ENCODE results near the gene FOXN3.

The FOXN3 gene

DNA sequence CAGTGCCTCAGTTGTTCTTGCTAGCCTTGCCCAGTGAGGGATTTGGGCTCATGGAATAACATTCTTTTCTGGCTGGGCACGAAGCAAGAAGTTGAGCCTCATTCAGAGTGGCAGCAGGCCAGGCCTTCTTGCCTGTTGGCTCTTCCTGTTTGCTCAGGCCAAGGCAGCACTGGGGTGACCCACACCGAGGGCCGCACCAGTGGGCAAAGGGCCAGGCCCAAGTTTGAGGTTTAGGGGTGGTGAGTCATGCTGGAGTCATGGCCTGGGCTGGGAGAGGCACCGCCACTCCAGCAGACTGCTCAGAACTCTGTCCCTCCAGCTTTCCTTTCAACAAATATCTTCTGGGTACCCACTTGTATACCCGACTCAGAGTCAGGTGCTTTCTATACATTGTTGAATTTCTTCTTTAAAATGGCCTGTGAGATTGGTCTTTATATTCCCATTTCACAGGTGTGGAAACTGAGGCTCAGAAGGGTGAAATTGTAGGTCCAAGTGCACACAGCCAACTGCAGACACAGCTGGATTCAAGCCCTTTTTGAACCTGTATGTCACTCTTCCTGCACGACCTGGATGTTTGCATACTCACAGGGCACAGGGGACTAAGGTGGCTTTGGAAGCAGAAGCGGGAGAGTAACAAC, 279.4 kb downstream of the FOXN3 start:
- Histone ChIP-seq H3K4me3 (replicated peaks; ENCODE audit: insufficient read depth, low read length) (no peak overlapping the region), H3K27me3 (ENCODE audit: insufficient read depth, poor library complexity, severe bottlenecking) (no peaks in the 10 kb centered on the region), H3K27ac (replicated peaks) (no peak overlapping the region)
- TF ChIP-seq, protein P1, sequence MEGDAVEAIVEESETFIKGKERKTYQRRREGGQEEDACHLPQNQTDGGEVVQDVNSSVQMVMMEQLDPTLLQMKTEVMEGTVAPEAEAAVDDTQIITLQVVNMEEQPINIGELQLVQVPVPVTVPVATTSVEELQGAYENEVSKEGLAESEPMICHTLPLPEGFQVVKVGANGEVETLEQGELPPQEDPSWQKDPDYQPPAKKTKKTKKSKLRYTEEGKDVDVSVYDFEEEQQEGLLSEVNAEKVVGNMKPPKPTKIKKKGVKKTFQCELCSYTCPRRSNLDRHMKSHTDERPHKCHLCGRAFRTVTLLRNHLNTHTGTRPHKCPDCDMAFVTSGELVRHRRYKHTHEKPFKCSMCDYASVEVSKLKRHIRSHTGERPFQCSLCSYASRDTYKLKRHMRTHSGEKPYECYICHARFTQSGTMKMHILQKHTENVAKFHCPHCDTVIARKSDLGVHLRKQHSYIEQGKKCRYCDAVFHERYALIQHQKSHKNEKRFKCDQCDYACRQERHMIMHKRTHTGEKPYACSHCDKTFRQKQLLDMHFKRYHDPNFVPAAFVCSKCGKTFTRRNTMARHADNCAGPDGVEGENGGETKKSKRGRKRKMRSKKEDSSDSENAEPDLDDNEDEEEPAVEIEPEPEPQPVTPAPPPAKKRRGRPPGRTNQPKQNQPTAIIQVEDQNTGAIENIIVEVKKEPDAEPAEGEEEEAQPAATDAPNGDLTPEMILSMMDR (IDR thresholded peaks at IDR 0.05; ENCODE audit: insufficient read depth, low read length), result no peak
- no peak for TF ChIP-seq SPI1 (IDR thresholded peaks at IDR 0.05; ENCODE audit: borderline replicate concordance, low read depth)
- TF ChIP-seq GABPA (IDR thresholded peaks at IDR 0.05; ENCODE audit: low read depth), result no peak
- no peak for TF ChIP-seq POLR2AphosphoS5 (IDR thresholded peaks at IDR 0.05; ENCODE audit: low read depth)
- TF ChIP-seq, protein P2, sequence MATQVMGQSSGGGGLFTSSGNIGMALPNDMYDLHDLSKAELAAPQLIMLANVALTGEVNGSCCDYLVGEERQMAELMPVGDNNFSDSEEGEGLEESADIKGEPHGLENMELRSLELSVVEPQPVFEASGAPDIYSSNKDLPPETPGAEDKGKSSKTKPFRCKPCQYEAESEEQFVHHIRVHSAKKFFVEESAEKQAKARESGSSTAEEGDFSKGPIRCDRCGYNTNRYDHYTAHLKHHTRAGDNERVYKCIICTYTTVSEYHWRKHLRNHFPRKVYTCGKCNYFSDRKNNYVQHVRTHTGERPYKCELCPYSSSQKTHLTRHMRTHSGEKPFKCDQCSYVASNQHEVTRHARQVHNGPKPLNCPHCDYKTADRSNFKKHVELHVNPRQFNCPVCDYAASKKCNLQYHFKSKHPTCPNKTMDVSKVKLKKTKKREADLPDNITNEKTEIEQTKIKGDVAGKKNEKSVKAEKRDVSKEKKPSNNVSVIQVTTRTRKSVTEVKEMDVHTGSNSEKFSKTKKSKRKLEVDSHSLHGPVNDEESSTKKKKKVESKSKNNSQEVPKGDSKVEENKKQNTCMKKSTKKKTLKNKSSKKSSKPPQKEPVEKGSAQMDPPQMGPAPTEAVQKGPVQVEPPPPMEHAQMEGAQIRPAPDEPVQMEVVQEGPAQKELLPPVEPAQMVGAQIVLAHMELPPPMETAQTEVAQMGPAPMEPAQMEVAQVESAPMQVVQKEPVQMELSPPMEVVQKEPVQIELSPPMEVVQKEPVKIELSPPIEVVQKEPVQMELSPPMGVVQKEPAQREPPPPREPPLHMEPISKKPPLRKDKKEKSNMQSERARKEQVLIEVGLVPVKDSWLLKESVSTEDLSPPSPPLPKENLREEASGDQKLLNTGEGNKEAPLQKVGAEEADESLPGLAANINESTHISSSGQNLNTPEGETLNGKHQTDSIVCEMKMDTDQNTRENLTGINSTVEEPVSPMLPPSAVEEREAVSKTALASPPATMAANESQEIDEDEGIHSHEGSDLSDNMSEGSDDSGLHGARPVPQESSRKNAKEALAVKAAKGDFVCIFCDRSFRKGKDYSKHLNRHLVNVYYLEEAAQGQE (IDR thresholded peaks at IDR 0.05; ENCODE audit: insufficient replicate concordance, low read depth), result no peak
- peak in 1 of 2 experiments; percentile 25 for DNase-seq (ENCODE audit: low read depth in 1 of 2, low spot score in 1 of 2)

DNA sequence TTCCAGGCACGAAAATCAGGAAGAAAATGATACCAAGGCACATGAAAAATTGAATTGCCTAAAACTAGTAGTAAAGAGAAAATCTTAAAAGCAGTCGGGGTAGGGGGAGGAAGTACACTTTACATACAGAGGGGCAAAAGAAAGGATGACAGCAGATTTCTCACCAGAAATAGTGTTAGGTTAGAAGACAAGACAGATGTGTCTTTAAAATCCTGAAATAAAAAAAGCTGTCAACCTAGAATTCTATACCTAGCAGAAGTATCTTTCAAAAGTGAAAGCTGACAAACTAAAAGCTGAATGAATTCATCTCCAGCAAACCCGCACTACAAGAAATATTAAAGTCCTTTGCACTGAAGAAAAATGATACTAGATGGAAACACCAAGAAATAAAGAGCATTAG, 280.4 kb downstream of the FOXN3 start:
- TF ChIP-seq SPI1 (IDR thresholded peaks at IDR 0.05; ENCODE audit: borderline replicate concordance, low read depth), result no peak
- DNase-seq (ENCODE audit: low read depth in 1 of 2, low spot score in 1 of 2), result no peak
- H3K4me3 ChIP-seq (replicated peaks; ENCODE audit: insufficient read depth, low read length), result no peak overlapping the region
- H3K27ac ChIP-seq (replicated peaks), result no peak overlapping the region
- no peaks in the 10 kb centered on the region for H3K27me3 ChIP-seq (ENCODE audit: insufficient read depth, poor library complexity, severe bottlenecking)

DNA sequence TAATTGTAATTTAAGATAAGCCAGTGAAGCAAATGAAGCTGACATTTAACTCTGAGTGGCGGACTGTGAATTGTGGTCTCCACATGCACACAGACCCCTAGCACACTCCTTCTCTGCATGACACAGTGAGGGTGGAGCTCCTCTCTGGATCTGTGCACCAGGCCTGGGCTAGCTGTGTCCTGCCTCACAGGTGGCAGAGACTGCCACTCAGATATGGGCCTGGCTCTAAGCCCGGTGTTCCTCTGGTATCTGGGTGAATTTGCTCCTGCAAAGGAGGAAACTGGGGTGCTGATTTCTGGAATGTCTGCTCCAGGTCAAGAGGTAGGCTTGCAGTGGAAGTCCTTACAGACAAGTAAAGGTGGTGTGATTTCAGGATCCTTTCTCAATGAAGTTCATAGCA, 282.4 kb downstream of the FOXN3 start:
- no peak for DNase-seq (ENCODE audit: low read depth in 1 of 2, low spot score in 1 of 2)
- no peaks in the 10 kb centered on the region for H3K27me3 ChIP-seq (ENCODE audit: insufficient read depth, poor library complexity, severe bottlenecking)
- no peak for TF ChIP-seq POLR2AphosphoS5 (IDR thresholded peaks at IDR 0.05; ENCODE audit: low read depth)
- TF ChIP-seq, protein P1 (IDR thresholded peaks at IDR 0.05; ENCODE audit: insufficient read depth, low read length), result no peak
- TF ChIP-seq GABPA (IDR thresholded peaks at IDR 0.05; ENCODE audit: low read depth), result no peak
- TF ChIP-seq, protein P2 (IDR thresholded peaks at IDR 0.05; ENCODE audit: insufficient replicate concordance, low read depth), result no peak
- TF ChIP-seq SPI1 (IDR thresholded peaks at IDR 0.05; ENCODE audit: borderline replicate concordance, low read depth), result no peak
- no peak overlapping the region for H3K27ac ChIP-seq (replicated peaks)
- no peak overlapping the region for H3K4me3 ChIP-seq (replicated peaks; ENCODE audit: insufficient read depth, low read length)

DNA sequence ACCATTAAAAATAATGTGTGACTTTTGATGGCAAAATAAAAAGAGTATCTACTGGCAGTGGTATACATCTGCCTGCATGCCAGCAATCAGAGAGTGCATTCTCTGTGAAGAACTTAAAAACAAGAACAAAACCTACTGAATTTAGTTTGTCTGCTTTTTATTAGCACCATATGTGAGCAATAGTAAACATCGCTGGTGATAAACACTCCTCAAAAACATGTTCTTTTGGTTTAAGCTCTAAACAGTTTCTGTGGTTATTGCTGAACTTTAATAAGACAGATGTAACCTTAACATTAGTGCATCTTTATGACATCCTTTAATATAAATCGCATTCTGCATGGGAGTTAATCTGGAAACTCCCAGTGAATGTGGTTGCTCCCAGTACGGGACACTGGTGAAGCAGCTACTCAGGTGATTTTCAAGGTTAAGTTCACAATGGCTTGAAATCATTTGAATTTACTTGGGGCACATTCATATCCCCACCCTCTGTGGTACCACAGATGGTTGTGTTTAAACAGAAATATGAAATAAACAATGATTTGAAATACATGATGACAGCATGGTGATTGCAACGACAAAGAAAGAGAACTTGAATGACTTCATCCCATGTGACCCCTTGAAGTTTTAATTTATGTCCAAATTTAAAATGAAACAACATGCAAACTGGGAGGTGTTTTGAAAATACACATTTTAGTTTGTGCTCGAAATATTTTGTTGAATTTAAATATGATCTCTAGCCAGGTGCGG, 285.9 kb downstream of the FOXN3 start:
- TF ChIP-seq GABPA (IDR thresholded peaks at IDR 0.05; ENCODE audit: low read depth), result no peak
- TF ChIP-seq, protein P1 (IDR thresholded peaks at IDR 0.05; ENCODE audit: insufficient read depth, low read length), result no peak
- no peak for TF ChIP-seq POLR2AphosphoS5 (IDR thresholded peaks at IDR 0.05; ENCODE audit: low read depth)
- TF ChIP-seq, protein P2 (IDR thresholded peaks at IDR 0.05; ENCODE audit: insufficient replicate concordance, low read depth), result no peak
- TF ChIP-seq SPI1 (IDR thresholded peaks at IDR 0.05; ENCODE audit: borderline replicate concordance, low read depth), result no peak
- Histone ChIP-seq H3K27me3 (ENCODE audit: insufficient read depth, poor library complexity, severe bottlenecking) (no peaks in the 10 kb centered on the region), H3K27ac (replicated peaks) (no peak overlapping the region), H3K4me3 (replicated peaks; ENCODE audit: insufficient read depth, low read length) (no peak overlapping the region)
- DNase-seq (ENCODE audit: low read depth in 1 of 2, low spot score in 1 of 2), result no peak

All from HL-60 (cell line).